ENCODE results near the gene INPP4B.

The INPP4B gene

GRCh38 chr4:142248946-142249345 lies 597.2 kb downstream of the INPP4B start:
- no peaks in the 10 kb centered on the region for H3K4me1 ChIP-seq

DNA sequence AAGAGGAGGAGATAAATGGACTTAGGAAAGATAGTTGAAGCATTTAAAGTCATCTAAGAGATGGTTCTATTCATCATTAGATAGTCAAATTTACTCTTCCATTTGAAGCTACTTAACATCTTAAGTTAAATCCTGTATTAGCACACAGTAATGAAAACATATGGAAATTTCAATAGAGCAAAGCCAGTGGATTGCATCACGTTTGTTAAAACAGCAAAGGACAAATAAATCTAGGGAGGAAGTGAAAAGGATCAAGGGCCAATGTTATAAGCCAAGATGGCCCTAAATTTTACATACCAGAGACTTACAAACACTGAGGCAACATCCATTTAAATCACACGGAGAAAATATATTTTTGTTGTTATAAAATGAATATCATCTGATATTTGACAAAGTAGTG lies 602.8 kb downstream of the INPP4B start:
- Histone ChIP-seq H3K4me1 (no peaks in the 10 kb centered on the region), H3K27ac (no peak overlapping the region), H3K4me3 (ENCODE audit: low read depth, low read length) (no peak overlapping the region), H3K4me2 (ENCODE audit: low read length) (no peak overlapping the region), H3K27me3 (ENCODE audit: control insufficient read depth, insufficient read depth, low read length) (no peaks in the 10 kb centered on the region), H3K9me3 (ENCODE audit: control insufficient read depth, low read length) (no peaks in the 10 kb centered on the region), H2AFZ (no peak overlapping the region), H3K36me3 (ENCODE audit: control insufficient read depth, insufficient read depth, low read length) (no peaks in the 10 kb centered on the region), H3K79me2 (no peaks in the 10 kb centered on the region), H3K9ac (no peak overlapping the region)
- TF ChIP-seq CTCF (IDR thresholded peaks at IDR 0.05): no peak

More at GRCh38 chr4:142248946-142249345, 597.2 kb downstream of the INPP4B start:
- H3K79me2 ChIP-seq: no peaks in the 10 kb centered on the region
- H3K4me2 ChIP-seq (ENCODE audit: low read length): no peak overlapping the region
- no peak overlapping the region for H3K4me3 ChIP-seq (ENCODE audit: low read depth, low read length)
- H3K36me3 ChIP-seq (ENCODE audit: control insufficient read depth, insufficient read depth, low read length): no peaks in the 10 kb centered on the region
- no peak for TF ChIP-seq CTCF (IDR thresholded peaks at IDR 0.05)
- H3K9ac ChIP-seq: no peak overlapping the region
- no peak overlapping the region for H3K27ac ChIP-seq
- no peaks in the 10 kb centered on the region for H3K9me3 ChIP-seq (ENCODE audit: control insufficient read depth, low read length)
- no peak overlapping the region for H2AFZ ChIP-seq
- H3K27me3 ChIP-seq (ENCODE audit: control insufficient read depth, insufficient read depth, low read length): no peaks in the 10 kb centered on the region

GRCh38 chr4:142242156-142242555 lies 603.9 kb downstream of the INPP4B start:
- H2AFZ ChIP-seq: no peak overlapping the region
- H3K79me2 ChIP-seq: no peaks in the 10 kb centered on the region
- no peaks in the 10 kb centered on the region for H3K4me1 ChIP-seq
- no peak overlapping the region for H3K9ac ChIP-seq
- H3K9me3 ChIP-seq (ENCODE audit: control insufficient read depth, low read length): no peaks in the 10 kb centered on the region
- TF ChIP-seq CTCF (IDR thresholded peaks at IDR 0.05): no peak
- H3K4me2 ChIP-seq (ENCODE audit: low read length): no peak overlapping the region
- H3K36me3 ChIP-seq (ENCODE audit: control insufficient read depth, insufficient read depth, low read length): no peaks in the 10 kb centered on the region
- no peak overlapping the region for H3K27ac ChIP-seq
- H3K4me3 ChIP-seq (ENCODE audit: low read depth, low read length): no peak overlapping the region
- no peaks in the 10 kb centered on the region for H3K27me3 ChIP-seq (ENCODE audit: control insufficient read depth, insufficient read depth, low read length)

- H3K4me2 ChIP-seq (ENCODE audit: low read length): no peak overlapping the region
- H3K9me3 ChIP-seq (ENCODE audit: control insufficient read depth, low read length): no peaks in the 10 kb centered on the region
- no peak overlapping the region for H3K4me3 ChIP-seq (ENCODE audit: low read depth, low read length)
- H3K27me3 ChIP-seq (ENCODE audit: control insufficient read depth, insufficient read depth, low read length): no peaks in the 10 kb centered on the region
- no peaks in the 10 kb centered on the region for H3K4me1 ChIP-seq
- H3K79me2 ChIP-seq: no peaks in the 10 kb centered on the region
- no peak overlapping the region for H2AFZ ChIP-seq
- no peak overlapping the region for H3K9ac ChIP-seq
- no peak for TF ChIP-seq CTCF (IDR thresholded peaks at IDR 0.05)
- H3K27ac ChIP-seq: no peak overlapping the region
- no peaks in the 10 kb centered on the region for H3K36me3 ChIP-seq (ENCODE audit: control insufficient read depth, insufficient read depth, low read length)
Measured at GRCh38 chr4:142238589-142238988, 607.5 kb downstream of the INPP4B start.

- Histone ChIP-seq H3K79me2 (no peaks in the 10 kb centered on the region), H3K9me3 (ENCODE audit: control insufficient read depth, low read length) (no peaks in the 10 kb centered on the region), H3K9ac (no peak overlapping the region), H3K4me3 (ENCODE audit: low read depth, low read length) (no peak overlapping the region), H3K36me3 (ENCODE audit: control insufficient read depth, insufficient read depth, low read length) (no peaks in the 10 kb centered on the region), H3K27ac (no peak overlapping the region), H3K4me2 (ENCODE audit: low read length) (no peak overlapping the region), H3K27me3 (ENCODE audit: control insufficient read depth, insufficient read depth, low read length) (no peaks in the 10 kb centered on the region), H2AFZ (no peak overlapping the region), H3K4me1 (no peaks in the 10 kb centered on the region)
- no peak for TF ChIP-seq CTCF (IDR thresholded peaks at IDR 0.05)
Measured at GRCh38 chr4:142236268-142236667, 609.8 kb downstream of the INPP4B start.

All from parathyroid adenoma (tissue), 2 donors.